GM19324 (cell line): ENCODE results near the gene TMEM101.
"Not testable (repeated sequence)": the region's sequence is repeated elsewhere in the genome, so short reads cannot be mapped to it uniquely, and the experiment has no call there.

ENCODE experiments used
- ATAC-seq: cut with Tn5 transposase; IDR thresholded peaks from one replicate; pipeline ENCODE4 v1.9.1; 2021; ENCODE audit warnings: mild to moderate bottlenecking, moderate library complexity; ENCODE audit not compliant: unreplicated experiment, low FRiP score

Gene TMEM101

GRCh38 chr17:44024853-44025252 lies 10.1 kb upstream of the TMEM101 start:
- ATAC-seq = no peak

GRCh38 chr17:44024271-44024663 lies 9.5 kb upstream of the TMEM101 start:
- ATAC-seq = no peak

GRCh38 chr17:44023545-44024270 lies 8.9 kb upstream of the TMEM101 start:
- no peak for ATAC-seq

GRCh38 chr17:44022246-44022645 lies 7.5 kb upstream of the TMEM101 start:
- no peak for ATAC-seq

- ATAC-seq = not testable (repeated sequence)
Observed at GRCh38 chr17:44021227-44021626, 6.5 kb upstream of the TMEM101 start.

- ATAC-seq = no peak
Observed at GRCh38 chr17:44014133-44014436, 678 bp downstream of the TMEM101 start.

- ATAC-seq = no peak
Observed at GRCh38 chr17:44012874-44013273, 1.9 kb downstream of the TMEM101 start.

- no peak for ATAC-seq
Observed at GRCh38 chr17:44012391-44012790, 2.4 kb downstream of the TMEM101 start.

- no peak for ATAC-seq
Observed at GRCh38 chr17:44011876-44012275, 2.9 kb downstream of the TMEM101 start.

- no peak for ATAC-seq
Observed at GRCh38 chr17:44010966-44011647, 3.7 kb downstream of the TMEM101 start.

- no peak for ATAC-seq
Observed at GRCh38 chr17:44008205-44008909, 6.4 kb downstream of the TMEM101 start.

- ATAC-seq = peak; percentile 11
Observed at GRCh38 chr17:44007346-44008204, 7.2 kb downstream of the TMEM101 start.

GRCh38 chr17:44006598-44007345 lies 8.0 kb downstream of the TMEM101 start:
- peak; percentile 67 for ATAC-seq

GRCh38 chr17:44006272-44006597 lies 8.5 kb downstream of the TMEM101 start:
- ATAC-seq = no peak

- ATAC-seq = no peak
Observed at GRCh38 chr17:44005527-44006271, 9.1 kb downstream of the TMEM101 start.

- no peak for ATAC-seq
Observed at GRCh38 chr17:44004761-44005526, 9.8 kb downstream of the TMEM101 start.

- no peak for ATAC-seq
Observed at GRCh38 chr17:44004077-44004760, 10.5 kb downstream of the TMEM101 start, which contains the start of gene NAGS. NAGS (plus strand) TSS chr17:44004622; CDS start chr17:44004664, 42 bp downstream.
